Measurements from ENCODE around the gene MSL1. TPM values are rescaled to one million over a fixed set of nuclear protein-coding genes. Genes with fewer than 3 reads are reported as not detected.
A peak's percentile ranks its signal among the peaks of the same experiment; 100 is the strongest.

The MSL1 gene
- total and polyA plus RNA-seq, 2 of the 13 experiments (the other 11 are each of a cell fraction or from before 2014, with no cell fraction given) = 63.8 to 88.5 TPM

- TF ChIP-seq DMTF1 (CRISPR knock-in tag; IDR thresholded peaks at IDR 0.05) (no peak), CCDC6 (CRISPR knock-in tag; IDR thresholded peaks at IDR 0.05) (no peak), ZNF530 (CRISPR knock-in tag; IDR thresholded peaks at IDR 0.05; ENCODE audit: low read depth) (no peak), ZNF569 (CRISPR knock-in tag; IDR thresholded peaks at IDR 0.05; ENCODE audit: borderline replicate concordance) (no peak), FOXJ3 (CRISPR knock-in tag; IDR thresholded peaks at IDR 0.05; ENCODE audit: borderline replicate concordance) (no peak), RELA (CRISPR knock-in tag; IDR thresholded peaks at IDR 0.05) (no peak), CHCHD3 (CRISPR knock-in tag; IDR thresholded peaks at IDR 0.05) (no peak), ZNF724P (CRISPR knock-in tag; IDR thresholded peaks at IDR 0.05; ENCODE audit: borderline replicate concordance) (no peak), ZNF33B (CRISPR knock-in tag; IDR thresholded peaks at IDR 0.05) (0 out of 2 replicates have a peak, but pooled peaks have one; percentile 24), SNAI1 (CRISPR knock-in tag; IDR thresholded peaks at IDR 0.05; ENCODE audit: borderline replicate concordance) (no peak), ZBTB20 (CRISPR knock-in tag; IDR thresholded peaks at IDR 0.05; ENCODE audit: borderline replicate concordance, low read depth) (no peak), ZNF609 (CRISPR knock-in tag; IDR thresholded peaks at IDR 0.05; ENCODE audit: borderline replicate concordance) (peak; percentile 55; the same call in 1 of the 2 replicates), GABPA (IDR thresholded peaks at IDR 0.05; ENCODE audit: low read depth, low read length) (no peak), GABPA (CRISPR knock-in tag; IDR thresholded peaks at IDR 0.05; ENCODE audit: low read depth) (0 out of 2 replicates have a peak, but pooled peaks have one; percentile 21)
- TF ChIP-seq, protein P1, sequence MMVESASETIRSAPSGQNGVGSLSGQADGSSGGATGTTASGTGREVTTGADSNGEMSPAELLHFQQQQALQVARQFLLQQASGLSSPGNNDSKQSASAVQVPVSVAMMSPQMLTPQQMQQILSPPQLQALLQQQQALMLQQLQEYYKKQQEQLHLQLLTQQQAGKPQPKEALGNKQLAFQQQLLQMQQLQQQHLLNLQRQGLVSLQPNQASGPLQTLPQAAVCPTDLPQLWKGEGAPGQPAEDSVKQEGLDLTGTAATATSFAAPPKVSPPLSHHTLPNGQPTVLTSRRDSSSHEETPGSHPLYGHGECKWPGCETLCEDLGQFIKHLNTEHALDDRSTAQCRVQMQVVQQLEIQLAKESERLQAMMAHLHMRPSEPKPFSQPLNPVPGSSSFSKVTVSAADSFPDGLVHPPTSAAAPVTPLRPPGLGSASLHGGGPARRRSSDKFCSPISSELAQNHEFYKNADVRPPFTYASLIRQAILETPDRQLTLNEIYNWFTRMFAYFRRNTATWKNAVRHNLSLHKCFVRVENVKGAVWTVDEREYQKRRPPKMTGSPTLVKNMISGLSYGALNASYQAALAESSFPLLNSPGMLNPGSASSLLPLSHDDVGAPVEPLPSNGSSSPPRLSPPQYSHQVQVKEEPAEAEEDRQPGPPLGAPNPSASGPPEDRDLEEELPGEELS (CRISPR knock-in tag; IDR thresholded peaks at IDR 0.05) = peak; percentile 34
- TF ChIP-seq, protein P2, sequence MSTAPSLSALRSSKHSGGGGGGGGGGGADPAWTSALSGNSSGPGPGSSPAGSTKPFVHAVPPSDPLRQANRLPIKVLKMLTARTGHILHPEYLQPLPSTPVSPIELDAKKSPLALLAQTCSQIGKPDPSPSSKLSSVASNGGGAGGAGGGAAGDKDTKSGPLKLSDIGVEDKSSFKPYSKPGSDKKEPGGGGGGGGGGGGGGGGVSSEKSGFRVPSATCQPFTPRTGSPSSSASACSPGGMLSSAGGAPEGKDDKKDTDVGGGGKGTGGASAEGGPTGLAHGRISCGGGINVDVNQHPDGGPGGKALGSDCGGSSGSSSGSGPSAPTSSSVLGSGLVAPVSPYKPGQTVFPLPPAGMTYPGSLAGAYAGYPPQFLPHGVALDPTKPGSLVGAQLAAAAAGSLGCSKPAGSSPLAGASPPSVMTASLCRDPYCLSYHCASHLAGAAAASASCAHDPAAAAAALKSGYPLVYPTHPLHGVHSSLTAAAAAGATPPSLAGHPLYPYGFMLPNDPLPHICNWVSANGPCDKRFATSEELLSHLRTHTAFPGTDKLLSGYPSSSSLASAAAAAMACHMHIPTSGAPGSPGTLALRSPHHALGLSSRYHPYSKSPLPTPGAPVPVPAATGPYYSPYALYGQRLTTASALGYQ (CRISPR knock-in tag; IDR thresholded peaks at IDR 0.05) = no peak
- TF ChIP-seq, protein P3, sequence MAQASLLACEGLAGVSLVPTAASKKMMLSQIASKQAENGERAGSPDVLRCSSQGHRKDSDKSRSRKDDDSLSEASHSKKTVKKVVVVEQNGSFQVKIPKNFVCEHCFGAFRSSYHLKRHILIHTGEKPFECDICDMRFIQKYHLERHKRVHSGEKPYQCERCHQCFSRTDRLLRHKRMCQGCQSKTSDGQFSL (CRISPR knock-in tag; IDR thresholded peaks at IDR 0.05) = peak; percentile 63; the same call in 1 of the 2 replicates
These were observed 46.4 kb upstream of the MSL1 start (continued) for GRCh38 chr17:40075201-40075941.
